HFF-Myc (cell line): ENCODE results near the gene CHST1.

ENCODE experiments used
- DNase-seq: peaks from one replicate; pipeline ENCODE4 v3.0.0-alpha.2; 2011; ENCODE audit warnings: low read depth; ENCODE audit errors: extremely low read depth
- H3K4me3 ChIP-seq: replicated peaks from 2 replicates; pipeline ENCODE4 v1.5.1; 2011; ENCODE audit warnings: low read depth, mild to moderate bottlenecking, control low read depth, low read length
- TF ChIP-seq, protein P1 (sequence below): IDR thresholded peaks from 2 replicates; pipeline ENCODE4 v1.5.1; 2012; ENCODE audit warnings: mild to moderate bottlenecking, low read depth, low read length, control low read depth; ENCODE audit errors: missing control alignments

CHST1 gene

GRCh38 chr11:45675646-45676045, 10.2 kb upstream of the CHST1 start:
- DNase-seq: no peak
- TF ChIP-seq, protein P1, sequence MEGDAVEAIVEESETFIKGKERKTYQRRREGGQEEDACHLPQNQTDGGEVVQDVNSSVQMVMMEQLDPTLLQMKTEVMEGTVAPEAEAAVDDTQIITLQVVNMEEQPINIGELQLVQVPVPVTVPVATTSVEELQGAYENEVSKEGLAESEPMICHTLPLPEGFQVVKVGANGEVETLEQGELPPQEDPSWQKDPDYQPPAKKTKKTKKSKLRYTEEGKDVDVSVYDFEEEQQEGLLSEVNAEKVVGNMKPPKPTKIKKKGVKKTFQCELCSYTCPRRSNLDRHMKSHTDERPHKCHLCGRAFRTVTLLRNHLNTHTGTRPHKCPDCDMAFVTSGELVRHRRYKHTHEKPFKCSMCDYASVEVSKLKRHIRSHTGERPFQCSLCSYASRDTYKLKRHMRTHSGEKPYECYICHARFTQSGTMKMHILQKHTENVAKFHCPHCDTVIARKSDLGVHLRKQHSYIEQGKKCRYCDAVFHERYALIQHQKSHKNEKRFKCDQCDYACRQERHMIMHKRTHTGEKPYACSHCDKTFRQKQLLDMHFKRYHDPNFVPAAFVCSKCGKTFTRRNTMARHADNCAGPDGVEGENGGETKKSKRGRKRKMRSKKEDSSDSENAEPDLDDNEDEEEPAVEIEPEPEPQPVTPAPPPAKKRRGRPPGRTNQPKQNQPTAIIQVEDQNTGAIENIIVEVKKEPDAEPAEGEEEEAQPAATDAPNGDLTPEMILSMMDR: no peak
- H3K4me3 ChIP-seq: no peak overlapping the region

- TF ChIP-seq, protein P1: no peak
- H3K4me3 ChIP-seq: no peak overlapping the region
- DNase-seq: no peak
Observed at GRCh38 chr11:45674481-45675190, 9.2 kb upstream of the CHST1 start.

DNA sequence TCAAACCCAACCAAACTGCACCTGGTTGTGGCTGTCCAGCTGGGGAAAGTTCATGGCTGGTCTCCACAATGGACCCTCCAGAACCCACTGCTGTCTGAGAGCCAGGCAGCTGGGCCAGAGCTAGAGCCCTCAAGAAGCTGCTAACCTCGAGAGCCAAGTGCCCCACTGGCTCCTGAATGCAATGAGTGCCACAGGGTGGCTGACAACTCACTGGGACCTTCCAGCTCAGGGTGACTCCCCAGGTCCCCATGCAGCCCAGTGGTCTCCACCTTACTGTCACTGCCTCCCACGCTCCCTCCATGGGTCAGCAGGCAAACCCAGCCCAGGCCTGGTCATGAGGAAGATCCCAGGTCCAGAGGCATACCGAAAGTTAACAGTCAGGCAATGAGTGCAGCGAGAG, 8.0 kb upstream of the CHST1 start:
- H3K4me3 ChIP-seq: no peak overlapping the region
- DNase-seq: no peak
- TF ChIP-seq, protein P1: no peak

DNA sequence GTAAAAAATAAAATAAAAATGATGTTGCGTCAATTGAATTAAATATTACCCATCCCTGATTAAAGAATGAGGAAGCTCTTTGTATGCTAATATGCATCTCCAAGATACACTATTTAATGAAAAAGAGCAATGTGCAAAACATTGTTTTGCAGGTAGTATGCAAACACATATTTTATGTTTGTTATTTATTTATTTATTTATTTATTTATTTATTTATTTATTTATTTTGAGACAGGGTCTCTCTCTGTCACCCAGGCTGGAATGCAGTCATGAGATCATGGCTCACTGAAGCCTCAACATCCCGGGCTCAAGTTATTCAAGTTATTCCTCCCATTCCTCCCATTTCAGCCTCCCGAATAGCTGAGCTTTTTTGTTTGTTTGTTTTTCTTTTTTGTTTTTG, 7.2 kb upstream of the CHST1 start:
- TF ChIP-seq, protein P1: no peak
- DNase-seq: no peak
- H3K4me3 ChIP-seq: no peak overlapping the region

DNA sequence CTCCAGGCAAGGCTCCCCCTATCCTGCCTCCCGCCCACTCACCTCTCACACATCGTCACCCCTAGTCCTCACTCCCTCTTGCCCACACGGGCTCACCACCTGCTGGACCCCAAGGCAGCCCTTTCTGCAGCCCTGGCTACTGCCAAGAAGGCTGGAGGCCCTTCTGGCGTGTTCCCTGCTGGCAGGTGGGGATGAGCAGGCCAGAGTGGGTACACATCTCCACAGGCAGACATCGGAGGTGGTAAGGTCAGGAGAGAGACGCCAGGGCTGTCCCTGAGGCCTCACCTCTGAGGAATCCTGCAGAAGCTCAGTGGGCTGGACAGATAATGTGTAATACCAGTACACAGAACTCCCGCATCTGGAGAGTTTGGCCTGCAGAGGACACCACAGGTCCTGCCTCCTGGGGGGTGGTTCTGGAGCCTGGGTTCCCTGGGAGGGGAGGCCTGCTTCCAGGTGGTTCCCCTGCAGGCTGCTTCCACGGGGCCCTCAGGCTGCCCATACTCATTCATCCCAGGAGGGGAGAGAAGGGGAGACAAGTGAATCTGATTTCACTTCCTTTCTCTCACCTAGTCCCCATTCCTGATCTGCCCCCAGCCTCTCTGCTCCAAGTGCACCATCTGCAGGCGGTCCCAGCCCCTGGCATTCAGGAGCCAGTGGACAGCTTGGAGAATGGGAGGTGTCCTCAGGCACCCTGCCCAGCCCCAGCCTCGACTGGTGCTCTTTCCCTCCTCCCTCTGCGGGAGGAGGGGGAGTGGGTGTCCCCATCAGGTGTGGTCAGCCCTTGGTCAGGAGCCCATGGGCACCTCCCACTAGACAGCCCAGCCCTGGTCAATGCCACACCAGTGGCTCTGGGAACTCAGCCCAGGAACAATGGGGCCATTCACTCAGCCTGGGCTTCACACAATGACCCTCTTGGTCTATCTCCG, 6.1 kb upstream of the CHST1 start:
- H3K4me3 ChIP-seq: no peak overlapping the region
- DNase-seq: no peak
- TF ChIP-seq, protein P1: no peak

- DNase-seq: no peak
- TF ChIP-seq, protein P1: no peak
- H3K4me3 ChIP-seq: no peak overlapping the region
Observed at GRCh38 chr11:45670386-45671135, 5.1 kb upstream of the CHST1 start.
